Breast epithelium (tissue), 3 donors: Measurements from ENCODE around the gene UQCC5.

ENCODE experiments used
- POLR2A ChIP-seq: fragments of 450-650 bp; IDR thresholded peaks from one replicate; pipeline ENCODE4 v1.6.1; 2016; ENCODE audit warnings: antibody characterized with exemption, mild to moderate bottlenecking, moderate library complexity
- POLR2AphosphoS5 ChIP-seq, 3 donors: sonication (generic); formaldehyde crosslinking; IDR thresholded peaks; one replicate each; pipeline ENCODE4 v1.6.1; 2017; ENCODE audit warnings: antibody characterized with exemption in 3 of 3
- TF ChIP-seq, protein P1 (sequence below), 3 donors: fragments of 450-650 bp; IDR thresholded peaks; one replicate each; pipeline ENCODE4 v1.5.1; 2016 to 2017; ENCODE audit warnings: antibody characterized with exemption in 3 of 3, mild to moderate bottlenecking in 3 of 3, moderate library complexity in 3 of 3

DNA sequence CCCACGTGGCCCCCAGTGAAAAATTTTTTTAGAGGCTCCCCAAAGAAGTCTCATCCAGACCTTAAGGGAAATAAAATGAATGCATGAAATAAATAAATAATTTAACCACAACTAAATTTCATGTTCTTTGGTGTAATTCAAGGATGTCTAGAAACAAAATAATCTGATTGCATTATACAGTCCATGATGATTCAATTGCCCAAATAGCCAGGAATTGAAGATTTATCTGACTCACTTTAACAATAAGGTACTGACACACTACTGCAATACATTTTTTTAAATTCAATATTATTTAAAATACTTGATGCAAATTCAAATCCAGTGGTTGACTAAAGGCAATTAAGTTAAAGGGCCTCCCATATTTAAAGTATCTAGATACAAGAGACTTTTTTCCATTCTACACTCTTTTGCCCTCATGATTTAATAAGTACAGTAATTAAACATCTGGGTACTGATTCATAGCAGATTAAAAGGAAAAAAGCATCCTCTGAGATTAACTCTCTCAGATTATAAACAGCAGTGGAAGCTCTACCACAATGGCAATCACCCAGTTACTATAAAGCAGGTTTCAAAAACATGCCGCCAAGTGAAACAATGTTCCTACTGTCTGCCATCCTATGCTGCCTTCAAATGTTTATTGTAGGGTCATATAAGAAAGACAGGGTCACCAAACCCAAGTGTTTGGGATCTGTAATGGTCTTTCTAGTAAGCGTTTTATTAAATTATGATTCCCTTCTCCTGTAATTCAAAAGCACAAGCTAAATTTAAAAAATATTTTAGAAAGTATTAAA, 9.9 kb downstream of the UQCC5 start:
- TF ChIP-seq, protein P1, sequence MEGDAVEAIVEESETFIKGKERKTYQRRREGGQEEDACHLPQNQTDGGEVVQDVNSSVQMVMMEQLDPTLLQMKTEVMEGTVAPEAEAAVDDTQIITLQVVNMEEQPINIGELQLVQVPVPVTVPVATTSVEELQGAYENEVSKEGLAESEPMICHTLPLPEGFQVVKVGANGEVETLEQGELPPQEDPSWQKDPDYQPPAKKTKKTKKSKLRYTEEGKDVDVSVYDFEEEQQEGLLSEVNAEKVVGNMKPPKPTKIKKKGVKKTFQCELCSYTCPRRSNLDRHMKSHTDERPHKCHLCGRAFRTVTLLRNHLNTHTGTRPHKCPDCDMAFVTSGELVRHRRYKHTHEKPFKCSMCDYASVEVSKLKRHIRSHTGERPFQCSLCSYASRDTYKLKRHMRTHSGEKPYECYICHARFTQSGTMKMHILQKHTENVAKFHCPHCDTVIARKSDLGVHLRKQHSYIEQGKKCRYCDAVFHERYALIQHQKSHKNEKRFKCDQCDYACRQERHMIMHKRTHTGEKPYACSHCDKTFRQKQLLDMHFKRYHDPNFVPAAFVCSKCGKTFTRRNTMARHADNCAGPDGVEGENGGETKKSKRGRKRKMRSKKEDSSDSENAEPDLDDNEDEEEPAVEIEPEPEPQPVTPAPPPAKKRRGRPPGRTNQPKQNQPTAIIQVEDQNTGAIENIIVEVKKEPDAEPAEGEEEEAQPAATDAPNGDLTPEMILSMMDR (IDR thresholded peaks at IDR 0.05), result no peak
- TF ChIP-seq POLR2A, result no peak
- no peak for TF ChIP-seq POLR2AphosphoS5 (IDR thresholded peaks at IDR 0.05)
